ENCODE data around the gene GNAI2.

DNA sequence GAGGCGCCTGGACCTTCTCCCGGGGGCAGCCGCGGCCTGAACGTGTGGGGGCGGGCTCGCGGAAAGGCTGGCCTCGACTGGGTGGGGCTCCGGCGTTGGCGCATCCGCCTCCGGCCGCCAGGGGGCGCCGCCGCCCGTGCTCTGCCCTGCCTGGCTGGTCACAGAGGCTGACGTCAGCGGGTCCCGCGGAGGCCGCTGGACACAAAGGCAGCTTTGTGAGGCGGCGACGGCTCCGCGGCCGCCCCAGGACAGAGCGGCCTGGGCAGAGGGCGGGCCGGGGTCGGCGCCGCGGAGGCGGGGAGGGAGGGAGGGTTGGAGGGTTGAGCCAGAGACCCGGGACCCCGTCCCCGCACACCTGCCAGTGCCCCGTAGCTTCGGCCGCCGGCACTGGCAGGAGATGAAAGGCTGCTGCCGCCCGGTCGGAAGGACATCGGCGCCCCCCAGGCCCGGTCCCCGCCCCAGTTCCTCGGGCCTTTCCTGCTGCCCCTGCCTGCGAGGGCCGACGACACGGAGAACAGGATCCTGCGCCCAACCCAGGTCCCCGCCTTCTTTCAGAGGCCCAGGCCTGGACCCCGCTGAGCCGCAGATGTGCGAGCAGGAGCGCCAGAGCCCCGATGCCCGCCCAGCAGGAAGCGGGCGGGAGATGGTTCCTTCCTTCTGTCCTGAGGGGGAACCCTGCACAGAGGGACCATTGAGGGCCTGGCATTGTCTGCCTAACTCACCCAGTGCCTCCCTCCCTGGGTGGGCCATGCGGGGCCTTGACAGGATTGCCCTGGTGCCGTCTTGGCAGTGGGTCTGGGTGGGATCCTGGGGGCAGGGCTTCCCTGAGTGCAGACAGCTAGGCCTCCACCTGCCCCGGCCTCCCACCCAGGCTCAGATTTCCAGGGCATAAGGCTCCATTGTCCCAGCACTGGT, 24.3 kb downstream of the GNAI2 start:
- no peak for TF ChIP-seq FOXM1 (IDR thresholded peaks at IDR 0.05; ENCODE audit: borderline replicate concordance)
- no peak for TF ChIP-seq FOXA1 (IDR thresholded peaks at IDR 0.05)
- TF ChIP-seq SUZ12 (IDR thresholded peaks at IDR 0.05), result no peak
- TF ChIP-seq ZNF384 (IDR thresholded peaks at IDR 0.05), result no peak
- no peak for TF ChIP-seq FOXK2 (IDR thresholded peaks at IDR 0.05)
- no peak for TF ChIP-seq NFRKB (IDR thresholded peaks at IDR 0.05)
- no peak for TF ChIP-seq LEF1 (IDR thresholded peaks at IDR 0.05; ENCODE audit: borderline replicate concordance)
- TF ChIP-seq HDGF (IDR thresholded peaks at IDR 0.05; ENCODE audit: borderline replicate concordance), result peak; percentile 83; the same call in 1 of the 2 replicates
- no peak for TF ChIP-seq BHLHE40 (IDR thresholded peaks at IDR 0.05; ENCODE audit: borderline replicate concordance)
- TF ChIP-seq SP1 (IDR thresholded peaks at IDR 0.05), result no peak
- no peak for TF ChIP-seq ELF4 (IDR thresholded peaks at IDR 0.05)
- TF ChIP-seq CTBP1 (IDR thresholded peaks at IDR 0.05; ENCODE audit: borderline replicate concordance), result no peak
- TF ChIP-seq TARDBP (IDR thresholded peaks at IDR 0.05), result no peak
- TF ChIP-seq, protein P1, sequence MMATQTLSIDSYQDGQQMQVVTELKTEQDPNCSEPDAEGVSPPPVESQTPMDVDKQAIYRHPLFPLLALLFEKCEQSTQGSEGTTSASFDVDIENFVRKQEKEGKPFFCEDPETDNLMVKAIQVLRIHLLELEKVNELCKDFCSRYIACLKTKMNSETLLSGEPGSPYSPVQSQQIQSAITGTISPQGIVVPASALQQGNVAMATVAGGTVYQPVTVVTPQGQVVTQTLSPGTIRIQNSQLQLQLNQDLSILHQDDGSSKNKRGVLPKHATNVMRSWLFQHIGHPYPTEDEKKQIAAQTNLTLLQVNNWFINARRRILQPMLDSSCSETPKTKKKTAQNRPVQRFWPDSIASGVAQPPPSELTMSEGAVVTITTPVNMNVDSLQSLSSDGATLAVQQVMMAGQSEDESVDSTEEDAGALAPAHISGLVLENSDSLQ (IDR thresholded peaks at IDR 0.05), result no peak
